GM12878 (cell line): ENCODE measurements around the gene RPTN. TPM values are rescaled to one million over a fixed set of nuclear protein-coding genes. Genes with fewer than 3 reads are reported as not detected.

Experiments
- ATAC-seq: fragments of 200-7000 bp; cut with Tn5 transposase; 3 replicates; pipeline ENCODE4 v1.9.1; 2020; ENCODE audit warnings: mild to moderate bottlenecking, moderate library complexity
- BruUV-seq: library from RNA; stranded (reverse); fragments of 400-500 nt; replicated peaks from 2 replicates; lab custom pipeline; 2021; lab: Mats Ljungman, UMichigan
- CTCF ChIA-PET: fragments of 300-600 bp; sonication (Branson Sonifier 250); formaldehyde crosslinking; extraction: SDS; loops from one replicate; lab custom pipeline; 2021; ENCODE audit warnings: inconsistent platforms; lab: Yijun Ruan, JAX
- POLR2A ChIA-PET: fragments of 350-600 bp; formaldehyde crosslinking; extraction: SDS; loops from one replicate; lab custom pipeline; 2021; ENCODE audit warnings: inconsistent platforms; lab: Charles Lee
- RAD21 ChIA-PET: fragments of 300-600 bp; sonication (Branson Sonifier 250); formaldehyde crosslinking; loops from one replicate; lab custom pipeline; 2023; ENCODE audit warnings: antibody characterized with exemption; ENCODE audit not compliant: unreplicated experiment; lab: Charles Lee
- SMC1A ChIA-PET: fragments of 300-600 bp; sonication (Branson Sonifier 250); formaldehyde crosslinking; loops from one replicate; lab custom pipeline; 2023; ENCODE audit not compliant: unreplicated experiment, uncharacterized antibody; lab: Charles Lee
- DNase-seq: peaks from one replicate; pipeline ENCODE4 v3.0.0-alpha.2; 2011; ENCODE audit warnings: low read depth, low spot score
- FAIRE-seq: peaks from 3 replicates; lab custom pipeline; 2011; peaks lifted over from hg19 to GRCh38; lab: Jason Lieb, UNC
- H2AFZ ChIP-seq: 2 replicates; pipeline ENCODE4 v1.6.0; 2011; ENCODE audit warnings: low read depth, low read length, control low read depth; ENCODE audit not compliant: control insufficient read depth
- H3K27ac ChIP-seq: 2 replicates; pipeline ENCODE4 v1.5.1; 2011; ENCODE audit warnings: control low read depth; ENCODE audit not compliant: control insufficient read depth, insufficient read depth
- H3K27me3 ChIP-seq, 2 experiments: replicated peaks in 1 of 2; 2 replicates each; pipeline versions ENCODE4 v1.6.0 to v1.6.1; 2011; ENCODE audit warnings: low read length in 1 of 2; ENCODE audit not compliant: control insufficient read depth in 2 of 2, insufficient read depth in 2 of 2
- H3K36me3 ChIP-seq, 2 experiments: 2 replicates each; pipeline ENCODE4 v1.5.1; 2011; ENCODE audit warnings: low read length in 1 of 2; ENCODE audit not compliant: control insufficient read depth in 2 of 2, insufficient read depth in 2 of 2
- H3K4me1 ChIP-seq: 2 replicates; pipeline ENCODE4 v1.6.1; 2011; ENCODE audit warnings: mild to moderate bottlenecking, low read length, moderate library complexity, mixed read lengths; ENCODE audit not compliant: control insufficient read depth, insufficient read depth
- H3K4me2 ChIP-seq: 2 replicates; pipeline ENCODE4 v1.6.0; 2011; ENCODE audit warnings: control low read depth; ENCODE audit not compliant: control insufficient read depth, insufficient read depth
- H3K4me3 ChIP-seq: fragments of 200-600 bp; sonication (generic); 2 replicates; pipeline ENCODE4 v1.5.1; 2016
- H3K79me2 ChIP-seq: 2 replicates; pipeline ENCODE4 v1.6.0; 2011; ENCODE audit warnings: low read length; ENCODE audit not compliant: control insufficient read depth, insufficient read depth
- H3K9ac ChIP-seq: 2 replicates; pipeline ENCODE4 v1.8.0; 2011; ENCODE audit warnings: low read length, control low read depth, mixed read lengths; ENCODE audit not compliant: control insufficient read depth, insufficient read depth
- H3K9me3 ChIP-seq: replicated peaks from 3 replicates; pipeline ENCODE4 v1.5.1; 2011; ENCODE audit warnings: mild to moderate bottlenecking, low read length; ENCODE audit not compliant: control insufficient read depth, insufficient read depth
- H4K20me1 ChIP-seq: 2 replicates; pipeline ENCODE4 v1.6.0; 2011; ENCODE audit not compliant: control insufficient read depth, insufficient read depth
- BHLHE40 ChIP-seq, 2 experiments: fragments of 450-650 bp in 1 of 2; IDR thresholded peaks; 2 replicates each; pipeline ENCODE4 v1.6.1; 2011 to 2017; ENCODE audit warnings: low read depth in 2 of 2, borderline replicate concordance in 1 of 2, improper control_type of control experiment in 1 of 2, low read length in 1 of 2, mild to moderate bottlenecking in 1 of 2
- CBX5 ChIP-seq: sonication (generic); IDR thresholded peaks from 2 replicates; pipeline ENCODE4 v1.6.1; 2016; ENCODE audit warnings: low read depth, moderate library complexity, mild to moderate bottlenecking, inconsistent platforms
- HDAC2 ChIP-seq: fragments of 200-600 bp; sonication (generic); IDR thresholded peaks from 2 replicates; pipeline ENCODE4 v1.6.1; 2017
- KDM1A ChIP-seq: fragments of 200-600 bp; sonication (generic); IDR thresholded peaks from 2 replicates; pipeline ENCODE4 v1.6.1; 2016; ENCODE audit warnings: borderline replicate concordance
- MTA3 ChIP-seq: IDR thresholded peaks from 2 replicates; pipeline ENCODE4 v1.6.1; 2012; ENCODE audit warnings: low read length, inconsistent platforms, borderline replicate concordance
- NBN ChIP-seq: fragments of 450-650 bp; IDR thresholded peaks from 2 replicates; pipeline ENCODE4 v1.6.1; 2016
- NFYB ChIP-seq: IDR thresholded peaks from 2 replicates; pipeline ENCODE4 v1.6.1; 2011; ENCODE audit warnings: low read depth, mild to moderate bottlenecking, low read length, improper control_type of control experiment, moderate library complexity; ENCODE audit not compliant: insufficient read depth
- RCOR1 ChIP-seq: conservative IDR thresholded peaks from 2 replicates; pipeline ENCODE4 v1.6.1; 2012; ENCODE audit warnings: low read depth, low read length, improper control_type of control experiment
- RUNX3 ChIP-seq: IDR thresholded peaks from 2 replicates; pipeline ENCODE4 v1.6.1; 2012; ENCODE audit warnings: low read length, inconsistent platforms
- SIX5 ChIP-seq: IDR thresholded peaks from 2 replicates; pipeline ENCODE4 v1.6.1; 2011; ENCODE audit warnings: mild to moderate bottlenecking, low read depth, low read length, moderate library complexity; ENCODE audit not compliant: severe bottlenecking
- SMARCA5 ChIP-seq: fragments of 450-650 bp; IDR thresholded peaks from 2 replicates; pipeline ENCODE4 v1.6.1; 2017; ENCODE audit warnings: mild to moderate bottlenecking
- SREBF1 ChIP-seq: IDR thresholded peaks from 2 replicates; pipeline ENCODE4 v1.6.1; 2012; ENCODE audit warnings: mild to moderate bottlenecking, low read length
- TAF1 ChIP-seq: IDR thresholded peaks from 2 replicates; pipeline ENCODE4 v1.6.1; 2011; ENCODE audit warnings: mild to moderate bottlenecking, low read depth, low read length, borderline replicate concordance
- TBL1XR1 ChIP-seq: IDR thresholded peaks from 2 replicates; pipeline ENCODE4 v1.6.1; 2012; ENCODE audit warnings: low read depth, low read length, improper control_type of control experiment
- ZNF217 ChIP-seq: fragments of 450-650 bp; IDR thresholded peaks from 2 replicates; pipeline ENCODE4 v1.6.1; 2017; ENCODE audit warnings: antibody characterized with exemption, mild to moderate bottlenecking
- WGBS: methylation state at CpG from one replicate; pipeline ENCODE4 v1.1.6; 2016; ENCODE audit warnings: low lambda C conversion rate; ENCODE audit not compliant: insufficient replicate concordance, insufficient coverage; ENCODE audit errors: missing lambda C conversion rate; 5-methylcytosine and 5-hydroxymethylcytosine counted together
- in situ Hi-C: fragments of 300-500 bp; cut with MboI; formaldehyde crosslinking; loops from 9 replicates; pipeline ENCODE4 v1.14.3; 2018; ENCODE audit warnings: mixed read lengths
- intact Hi-C: fragments of 100-400 bp; cut with micrococcal nuclease; formaldehyde crosslinking; loops from one replicate; pipeline ENCODE4 v1.14.2; 2022; ENCODE audit not compliant: unreplicated experiment
- polyA plus RNA-seq, 11 experiments: library from polyadenylated mRNA; depleted of rRNA in 4 of 11; unstranded in 6 of 11; stranded (reverse) in 5 of 11; fragments of >200 nt; fragmentation: Nextera tagmentation in 4 of 11; fragmentation: Illumina TruSeq in 1 of 11; extraction: Ambion mirVana in 4 of 11; extraction: Trizol in 1 of 11; gene quantifications; 1 replicate in 1 of 11; 2 replicates in 10 of 11; pipeline versions ENCODE4 v1.2.1 to v1.2.3, GENCODE V29; 2011 to 2016; ENCODE audit warnings: inconsistent platforms in 2 of 11, missing spikeins in 2 of 11, low read depth in 1 of 11
- total RNA-seq, 4 experiments: library from RNA; depleted of rRNA in 3 of 4; stranded (reverse); fragments of >200 nt in 3 of 4; fragmentation: Illumina TruSeq in 1 of 4; extraction: Trizol in 1 of 4; gene quantifications; 2 replicates each; pipeline versions ENCODE4 v1.2.1 to v1.2.3, GENCODE V29; 2013 to 2021
- TF ChIP-seq, protein P1 (sequence below): fragments of 450-650 bp; formaldehyde crosslinking; IDR thresholded peaks from 2 replicates; pipeline ENCODE4 v1.4.0; 2020; ENCODE audit warnings: mild to moderate bottlenecking, moderate library complexity

Gene RPTN
- total and polyA plus RNA-seq, 10 of the 15 experiments (the other 5 are each of a cell fraction or from before 2014, with no cell fraction given) = not detected

- DNase-seq = no peak
- TF ChIP-seq ZNF217 (no peak), NBN (no peak), KDM1A (no peak), SREBF1 (no peak), TBL1XR1 (no peak)
- no peaks in the 10 kb centered on the region; the same call in 2 of the 3 replicates for H3K9me3 ChIP-seq
- peaks cover 11 to 31% of the 10 kb centered on the region in 2 experiments for H3K27me3 ChIP-seq
- intact Hi-C loops = no loop called here
- ChIA-PET SMC1A (no interaction called here), RAD21 (no interaction called here), CTCF (no interaction called here), POLR2A (no interaction called here)
- no peak within 1 kb of the TSS for H3K27ac ChIP-seq
- no peak for FAIRE-seq
- no peak for ATAC-seq
- 13% methylated on average over 4 of the region's 4 CpGs for WGBS
- no peak within 1 kb of the TSS for H3K4me3 ChIP-seq
- no peak within 1 kb of the TSS for H3K4me2 ChIP-seq
- BruUV-seq = no TSS peak
- no peaks in the 10 kb centered on the region; the same call in 1 of the 2 replicates for H4K20me1 ChIP-seq
- H2AFZ ChIP-seq = no peak within 1 kb of the TSS
- no peaks in the 10 kb centered on the region for H3K36me3 ChIP-seq
- in situ Hi-C loops = no loop called here
- no peak within 1 kb of the TSS for H3K9ac ChIP-seq
- no peaks in the 10 kb centered on the region for H3K79me2 ChIP-seq
- peaks cover 5% of the 10 kb centered on the region for H3K4me1 ChIP-seq
These were observed 43.7 kb downstream of the RPTN start, which contains the start of gene TCHH for GRCh38 chr1:152115344-152115743. TSS of gene TCHH (minus strand) at chr1:152115444. CDS start at chr1:152114080, 1,364 bp downstream.

DNA sequence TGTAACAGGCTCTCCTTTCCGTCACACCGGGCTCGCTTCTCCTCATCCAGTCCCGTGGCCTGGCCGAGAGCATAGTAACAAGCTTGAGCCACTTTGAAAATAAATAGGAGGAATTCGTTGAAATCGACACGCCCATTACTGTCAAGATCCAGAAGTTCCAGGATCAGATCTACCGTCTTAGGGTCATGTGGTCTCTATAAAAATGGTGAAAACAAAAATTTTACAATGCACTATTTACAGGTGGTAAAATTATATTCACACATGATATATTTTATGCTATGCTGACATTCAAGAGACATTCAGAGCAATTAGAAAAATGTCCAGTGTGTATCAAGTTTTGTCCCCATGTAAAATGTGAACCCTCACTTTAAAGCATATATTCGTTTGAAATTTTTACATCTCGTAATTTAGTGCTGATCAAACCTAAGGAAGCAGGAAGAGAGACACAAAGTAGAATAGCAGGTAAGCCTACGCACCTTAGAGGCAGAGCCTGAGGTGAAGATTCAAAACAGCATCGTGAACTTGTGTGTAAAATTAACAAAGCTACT is 46.1 kb downstream of the RPTN start:
- no peak overlapping the region for H2AFZ ChIP-seq
- SMC1A ChIA-PET = no interaction called here
- no peaks in the 10 kb centered on the region; the same call in 1 of the 2 replicates for H4K20me1 ChIP-seq
- WGBS = 41% methylated on average over 13 of the region's 13 CpGs
- ATAC-seq (no peak), DNase-seq (no peak), FAIRE-seq (no peak)
- no peak overlapping the region for H3K9ac ChIP-seq
- no peak overlapping the region for H3K4me3 ChIP-seq
- peak overlapping the region; percentile 84 for H3K4me2 ChIP-seq
- CTCF ChIA-PET = no interaction called here
- peaks cover 5% of the 10 kb centered on the region for H3K4me1 ChIP-seq
- no peaks in the 10 kb centered on the region for H3K36me3 ChIP-seq
- BruUV-seq = no TSS peak
- in situ Hi-C loops = no loop called here
- no peaks in the 10 kb centered on the region for H3K79me2 ChIP-seq
- intact Hi-C loops = no loop called here
- no peak overlapping the region for H3K27ac ChIP-seq
- RAD21 ChIA-PET = no interaction called here
- H3K9me3 ChIP-seq = no peaks in the 10 kb centered on the region; the same call in 2 of the 3 replicates
- POLR2A ChIA-PET = no interaction called here
- peaks cover 19 to 47% of the 10 kb centered on the region in 2 experiments for H3K27me3 ChIP-seq
- TF ChIP-seq NFYB = no peak
- TF ChIP-seq CBX5 = no peak
- no peak for TF ChIP-seq SMARCA5
- no peak for TF ChIP-seq BHLHE40 (IDR thresholded peaks at IDR 0.05; ENCODE audit: borderline replicate concordance in 1 of 2, low read depth in 2 of 2, low read length in 1 of 2)
- no peak for TF ChIP-seq SIX5
- TF ChIP-seq RCOR1 = no peak
- TF ChIP-seq RUNX3 = no peak
- TF ChIP-seq TAF1 = no peak
- TF ChIP-seq HDAC2 = no peak
- TF ChIP-seq MTA3 = no peak
- TF ChIP-seq SREBF1 = no peak
- TF ChIP-seq, protein P1, sequence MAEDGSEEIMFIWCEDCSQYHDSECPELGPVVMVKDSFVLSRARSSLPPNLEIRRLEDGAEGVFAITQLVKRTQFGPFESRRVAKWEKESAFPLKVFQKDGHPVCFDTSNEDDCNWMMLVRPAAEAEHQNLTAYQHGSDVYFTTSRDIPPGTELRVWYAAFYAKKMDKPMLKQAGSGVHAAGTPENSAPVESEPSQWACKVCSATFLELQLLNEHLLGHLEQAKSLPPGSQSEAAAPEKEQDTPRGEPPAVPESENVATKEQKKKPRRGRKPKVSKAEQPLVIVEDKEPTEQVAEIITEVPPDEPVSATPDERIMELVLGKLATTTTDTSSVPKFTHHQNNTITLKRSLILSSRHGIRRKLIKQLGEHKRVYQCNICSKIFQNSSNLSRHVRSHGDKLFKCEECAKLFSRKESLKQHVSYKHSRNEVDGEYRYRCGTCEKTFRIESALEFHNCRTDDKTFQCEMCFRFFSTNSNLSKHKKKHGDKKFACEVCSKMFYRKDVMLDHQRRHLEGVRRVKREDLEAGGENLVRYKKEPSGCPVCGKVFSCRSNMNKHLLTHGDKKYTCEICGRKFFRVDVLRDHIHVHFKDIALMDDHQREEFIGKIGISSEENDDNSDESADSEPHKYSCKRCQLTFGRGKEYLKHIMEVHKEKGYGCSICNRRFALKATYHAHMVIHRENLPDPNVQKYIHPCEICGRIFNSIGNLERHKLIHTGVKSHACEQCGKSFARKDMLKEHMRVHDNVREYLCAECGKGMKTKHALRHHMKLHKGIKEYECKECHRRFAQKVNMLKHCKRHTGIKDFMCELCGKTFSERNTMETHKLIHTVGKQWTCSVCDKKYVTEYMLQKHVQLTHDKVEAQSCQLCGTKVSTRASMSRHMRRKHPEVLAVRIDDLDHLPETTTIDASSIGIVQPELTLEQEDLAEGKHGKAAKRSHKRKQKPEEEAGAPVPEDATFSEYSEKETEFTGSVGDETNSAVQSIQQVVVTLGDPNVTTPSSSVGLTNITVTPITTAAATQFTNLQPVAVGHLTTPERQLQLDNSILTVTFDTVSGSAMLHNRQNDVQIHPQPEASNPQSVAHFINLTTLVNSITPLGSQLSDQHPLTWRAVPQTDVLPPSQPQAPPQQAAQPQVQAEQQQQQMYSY (CRISPR knock-in tag) = no peak
